Uterus (tissue), 2 donors: ENCODE data around the gene SYT2.

Experiments used
- CTCF ChIP-seq, 4 experiments: fragments of 200-600 bp in 2 of 4; fragments of 450-650 bp in 2 of 4; sonication (generic) in 2 of 4; IDR thresholded peaks; one replicate each; pipeline ENCODE4 v1.5.1; 2016 to 2019; ENCODE audit warnings: antibody characterized with exemption in 4 of 4, mild to moderate bottlenecking in 2 of 4, moderate library complexity in 1 of 4
- POLR2A ChIP-seq, 2 donors: fragments of 450-650 bp; IDR thresholded peaks; one replicate each; pipeline ENCODE4 v1.6.1; 2016; ENCODE audit warnings: antibody characterized with exemption in 2 of 2, mild to moderate bottlenecking in 1 of 2, moderate library complexity in 1 of 2

DNA sequence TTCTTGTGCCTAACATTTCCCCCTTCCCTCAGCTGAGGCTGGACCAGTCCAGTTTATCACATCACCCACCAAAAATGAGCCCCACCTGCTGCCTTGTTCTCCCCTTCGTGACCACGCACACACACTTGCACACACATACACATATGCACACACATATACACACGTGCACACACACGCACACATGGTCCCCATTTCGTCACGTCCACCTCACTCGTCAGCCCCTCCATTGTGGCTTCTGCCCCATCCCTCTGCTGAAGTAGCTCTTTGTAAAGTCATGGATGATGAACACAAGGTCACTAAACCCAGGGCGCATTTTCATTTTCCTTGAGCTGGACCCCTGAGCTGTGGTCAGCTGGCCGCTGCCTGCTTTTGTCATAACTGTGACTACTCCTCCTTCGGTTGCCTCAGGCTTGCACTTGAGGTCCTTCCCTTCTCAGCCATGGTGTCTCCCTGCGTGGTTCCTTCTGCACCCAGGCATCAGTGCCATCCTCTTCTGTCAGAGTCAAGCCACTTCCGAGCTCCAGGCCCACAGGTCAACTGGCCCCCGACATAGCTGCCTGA, 93.8 kb downstream of the SYT2 start:
- TF ChIP-seq CTCF (IDR thresholded peaks at IDR 0.05) (no peak), POLR2A (IDR thresholded peaks at IDR 0.05) (no peak)
